Upper lobe of left lung (tissue), 4 donors: ENCODE data around the gene CD84.

Source experiments
- CTCF ChIP-seq, 6 experiments: fragments of 450-650 bp in 4 of 6; fragments of 200-600 bp in 2 of 6; sonication (generic) in 2 of 6; IDR thresholded peaks; one replicate each; pipeline ENCODE4 v1.5.1; 2016 to 2019; ENCODE audit warnings: antibody characterized with exemption in 6 of 6
- POLR2AphosphoS5 ChIP-seq, 2 donors: sonication (generic); formaldehyde crosslinking; IDR thresholded peaks; one replicate each; pipeline ENCODE4 v1.5.1; 2017; ENCODE audit warnings: antibody characterized with exemption in 2 of 2

- TF ChIP-seq CTCF (IDR thresholded peaks at IDR 0.05) = no peak
- no peak for TF ChIP-seq POLR2AphosphoS5 (IDR thresholded peaks at IDR 0.05)
Observed at GRCh38 chr1:160576390-160576789, 2.9 kb downstream of the CD84 start.
